Activated CD4-positive, alpha-beta T cell treated with anti-CD3 and anti-CD28 coated beads, Interleukin-2, amount 10 ng/mL, durations not matched to agents 7 days and 5 days (primary cell): ENCODE data around the gene CAPN5. TPM values are rescaled to one million over a fixed set of nuclear protein-coding genes. Genes with fewer than 3 reads are reported as not detected.

Experiments
- CTCF ChIA-PET: fragments of 350-600 bp; sonication (Branson Sonifier 250); formaldehyde crosslinking; loops from one replicate; lab custom pipeline; 2021; ENCODE audit warnings: antibody characterized with exemption; lab: Charles Lee
- POLR2A ChIA-PET: fragments of 350-600 bp; sonication (Branson Sonifier 250); formaldehyde crosslinking; loops from one replicate; lab custom pipeline; 2021; ENCODE audit warnings: antibody characterized with exemption; lab: Charles Lee
- DNase-seq: peaks from one replicate; pipeline ENCODE4 v3.0.0-alpha.2; 2020
- H3K27ac Mint-ChIP-seq: one replicate; pipeline ENCODE4 v1.8.0; 2021; ENCODE audit warnings: mild to moderate bottlenecking, moderate library complexity, mixed read lengths
- H3K27me3 Mint-ChIP-seq: one replicate; pipeline ENCODE4 v1.8.0; 2021; ENCODE audit warnings: mixed read lengths
- H3K36me3 Mint-ChIP-seq: one replicate; pipeline ENCODE4 v1.8.0; 2021; ENCODE audit warnings: low read depth, mixed read lengths
- H3K4me1 Mint-ChIP-seq: one replicate; pipeline ENCODE4 v1.8.0; 2021; ENCODE audit warnings: mixed read lengths
- H3K4me3 Mint-ChIP-seq: one replicate; pipeline ENCODE4 v1.8.0; 2021; ENCODE audit warnings: mild to moderate bottlenecking, moderate library complexity, mixed read lengths
- H3K9me3 Mint-ChIP-seq: one replicate; pipeline ENCODE4 v1.8.0; 2021; ENCODE audit warnings: mixed read lengths
- total RNA-seq, 2 experiments: library from RNA; stranded (reverse); gene quantifications; one replicate each; pipeline ENCODE4 v1.2.3, GENCODE V29; 2021

Gene CAPN5
- total RNA-seq, 2 experiments from 2014 or later, result 0.81 to 0.89 TPM

GRCh38 chr11:77035580-77035979 lies 31.2 kb upstream of the CAPN5 start:
- CTCF ChIA-PET, result no interaction called here
- no peak for DNase-seq
- Mint-ChIP-seq H3K27ac (no peak overlapping the region), H3K4me3 (no peak overlapping the region), H3K27me3 (peaks cover 33% of the 10 kb centered on the region), H3K4me1 (peaks cover 8% of the 10 kb centered on the region), H3K9me3 (no peaks in the 10 kb centered on the region), H3K36me3 (no peaks in the 10 kb centered on the region)
- POLR2A ChIA-PET, result no interaction called here

GRCh38 chr11:77036398-77036797 lies 30.4 kb upstream of the CAPN5 start:
- Mint-ChIP-seq H3K4me1 (peaks cover 10% of the 10 kb centered on the region), H3K27me3 (peaks cover 37% of the 10 kb centered on the region), H3K27ac (no peak overlapping the region), H3K36me3 (no peaks in the 10 kb centered on the region), H3K4me3 (no peak overlapping the region), H3K9me3 (no peaks in the 10 kb centered on the region)
- DNase-seq, result no peak
- POLR2A ChIA-PET, result no interaction called here
- CTCF ChIA-PET, result interaction anchor here (0.6 to 1.3 kb wide), 3 partner anchors 11 to 60 kb away, joined by 3 read pairs; no protein-coding TSS in a partner anchor

GRCh38 chr11:77037057-77037456 lies 29.7 kb upstream of the CAPN5 start:
- POLR2A ChIA-PET, result no interaction called here
- peaks cover 10% of the 10 kb centered on the region for H3K4me1 Mint-ChIP-seq
- peaks cover 36% of the 10 kb centered on the region for H3K27me3 Mint-ChIP-seq
- H3K36me3 Mint-ChIP-seq, result no peaks in the 10 kb centered on the region
- no peaks in the 10 kb centered on the region for H3K9me3 Mint-ChIP-seq
- H3K27ac Mint-ChIP-seq, result no peak overlapping the region
- CTCF ChIA-PET, result interaction anchor here (1.1 to 1.3 kb wide), 2 partner anchors 10 to 16 kb away, joined by 3 read pairs; no protein-coding TSS in a partner anchor
- H3K4me3 Mint-ChIP-seq, result no peak overlapping the region
- no peak for DNase-seq

- H3K27ac Mint-ChIP-seq, result no peak overlapping the region
- no peak for DNase-seq
- peaks cover 36% of the 10 kb centered on the region for H3K27me3 Mint-ChIP-seq
- no peaks in the 10 kb centered on the region for H3K9me3 Mint-ChIP-seq
- H3K4me3 Mint-ChIP-seq, result no peak overlapping the region
- H3K4me1 Mint-ChIP-seq, result peaks cover 10% of the 10 kb centered on the region
- POLR2A ChIA-PET, result no interaction called here
- CTCF ChIA-PET, result no interaction called here
- no peaks in the 10 kb centered on the region for H3K36me3 Mint-ChIP-seq
Observed at GRCh38 chr11:77038029-77038824, 28.5 kb upstream of the CAPN5 start.

GRCh38 chr11:77038825-77039326 lies 27.9 kb upstream of the CAPN5 start:
- H3K27me3 Mint-ChIP-seq, result peaks cover 36% of the 10 kb centered on the region
- POLR2A ChIA-PET, result no interaction called here
- no peak overlapping the region for H3K27ac Mint-ChIP-seq
- CTCF ChIA-PET, result interaction anchor here (1.2 to 2.1 kb wide), 2 partner anchors 28 to 52 kb away, joined by 4 to 7 read pairs; no protein-coding TSS in a partner anchor
- H3K4me1 Mint-ChIP-seq, result peaks cover 10% of the 10 kb centered on the region
- H3K4me3 Mint-ChIP-seq, result peak overlapping the region; percentile 23
- H3K36me3 Mint-ChIP-seq, result no peaks in the 10 kb centered on the region
- DNase-seq, result no peak
- no peaks in the 10 kb centered on the region for H3K9me3 Mint-ChIP-seq

GRCh38 chr11:77039491-77040400 lies 27.0 kb upstream of the CAPN5 start:
- peaks cover 36% of the 10 kb centered on the region for H3K27me3 Mint-ChIP-seq
- CTCF ChIA-PET, result interaction anchor here (0.9 to 2.1 kb wide), 3 partner anchors 29 to 316 kb away, joined by 3 to 7 read pairs (median 4); no protein-coding TSS in a partner anchor

GRCh38 chr11:77040401-77040777 lies 26.4 kb upstream of the CAPN5 start:
- H3K9me3 Mint-ChIP-seq, result no peaks in the 10 kb centered on the region
- H3K27me3 Mint-ChIP-seq, result peaks cover 33% of the 10 kb centered on the region
- H3K4me1 Mint-ChIP-seq, result peaks cover 11% of the 10 kb centered on the region
- H3K4me3 Mint-ChIP-seq, result no peak overlapping the region
- ChIA-PET CTCF (interaction anchor here (0.9 to 2.1 kb wide), 4 partner anchors 24 to 317 kb away, joined by 3 to 7 read pairs (median 4); no protein-coding TSS in a partner anchor), POLR2A (interaction anchor here (0.5 kb wide), 1 partner anchor 39 kb away, joined by 3 read pairs; no protein-coding TSS in a partner anchor)
- no peak for DNase-seq
- no peak overlapping the region for H3K27ac Mint-ChIP-seq
- no peaks in the 10 kb centered on the region for H3K36me3 Mint-ChIP-seq

More at GRCh38 chr11:77039491-77040400, 27.0 kb upstream of the CAPN5 start:
- H3K4me3 Mint-ChIP-seq, result no peak overlapping the region
- POLR2A ChIA-PET, result no interaction called here
- H3K9me3 Mint-ChIP-seq, result no peaks in the 10 kb centered on the region
- no peaks in the 10 kb centered on the region for H3K36me3 Mint-ChIP-seq
- H3K27ac Mint-ChIP-seq, result no peak overlapping the region
- H3K4me1 Mint-ChIP-seq, result peaks cover 10% of the 10 kb centered on the region
- peak; percentile 32 for DNase-seq

- Mint-ChIP-seq H3K4me1 (peaks cover 15% of the 10 kb centered on the region), H3K27ac (no peak overlapping the region), H3K9me3 (no peaks in the 10 kb centered on the region), H3K36me3 (no peaks in the 10 kb centered on the region), H3K27me3 (peaks cover 35% of the 10 kb centered on the region), H3K4me3 (peak overlapping the region; percentile 2)
- ChIA-PET POLR2A (interaction anchor here (0.5 kb wide), 1 partner anchor 38 kb away, joined by 3 read pairs; no protein-coding TSS in a partner anchor), CTCF (interaction anchor here (1.2 to 2.1 kb wide), 2 partner anchors 23 to 50 kb away, joined by 3 to 7 read pairs; no protein-coding TSS in a partner anchor)
- no peak for DNase-seq
Observed at GRCh38 chr11:77040889-77041288, 25.9 kb upstream of the CAPN5 start.

GRCh38 chr11:77042111-77042726 lies 24.6 kb upstream of the CAPN5 start:
- Mint-ChIP-seq H3K4me3 (no peak overlapping the region), H3K27ac (no peak overlapping the region), H3K27me3 (peaks cover 31% of the 10 kb centered on the region), H3K4me1 (peaks cover 25% of the 10 kb centered on the region), H3K36me3 (no peaks in the 10 kb centered on the region), H3K9me3 (no peaks in the 10 kb centered on the region)
- ChIA-PET CTCF (interaction anchor here (0.7 kb wide), 1 partner anchor 49 kb away, joined by 4 read pairs; no protein-coding TSS in a partner anchor), POLR2A (no interaction called here)
- no peak for DNase-seq

GRCh38 chr11:77044356-77044755 lies 22.4 kb upstream of the CAPN5 start:
- ChIA-PET CTCF (no interaction called here), POLR2A (interaction anchor here (0.5 kb wide), 1 partner anchor 29 kb away, joined by 12 read pairs; no protein-coding TSS in a partner anchor)
- peaks cover 16% of the 10 kb centered on the region for H3K27me3 Mint-ChIP-seq

GRCh38 chr11:77044886-77045285 lies 21.9 kb upstream of the CAPN5 start:
- ChIA-PET CTCF (interaction anchor here (1.0 kb wide), 1 partner anchor 61 kb away, joined by 3 read pairs; no protein-coding TSS in a partner anchor), POLR2A (interaction anchor here (0.5 kb wide), 1 partner anchor 29 kb away, joined by 12 read pairs; no protein-coding TSS in a partner anchor)
- Mint-ChIP-seq H3K9me3 (no peaks in the 10 kb centered on the region), H3K4me1 (peaks cover 21% of the 10 kb centered on the region), H3K36me3 (no peaks in the 10 kb centered on the region), H3K27ac (no peak overlapping the region), H3K4me3 (no peak overlapping the region), H3K27me3 (peaks cover 16% of the 10 kb centered on the region)
- DNase-seq, result no peak

More at GRCh38 chr11:77044356-77044755, 22.4 kb upstream of the CAPN5 start:
- Mint-ChIP-seq H3K27ac (no peak overlapping the region), H3K4me1 (peaks cover 21% of the 10 kb centered on the region), H3K4me3 (no peak overlapping the region), H3K9me3 (no peaks in the 10 kb centered on the region), H3K36me3 (no peaks in the 10 kb centered on the region)
- DNase-seq, result no peak
